Lower leg skin (tissue), 4 donors: ENCODE results near the gene FAM3D. TPM values are rescaled to one million over a fixed set of nuclear protein-coding genes. Genes with fewer than 3 reads are reported as not detected.

Experiments used
- DNase-seq, 2 donors: peaks; one replicate each; pipeline ENCODE4 v3.0.0-alpha.2; 2019; ENCODE audit warnings: low spot score in 2 of 2
- H3K4me3 ChIP-seq: fragments of 200-600 bp; sonication (generic); 2 replicates; pipeline ENCODE4 v1.5.1; 2017; ENCODE audit warnings: mild to moderate bottlenecking, low read depth; ENCODE audit not compliant: poor library complexity, severe bottlenecking
- CTCF ChIP-seq, 3 donors: fragments of 450-650 bp; IDR thresholded peaks; one replicate each; pipeline ENCODE4 v1.5.1; 2016; ENCODE audit warnings: antibody characterized with exemption in 3 of 3, mild to moderate bottlenecking in 3 of 3, moderate library complexity in 2 of 3
- POLR2A ChIP-seq, 2 donors: fragments of 450-650 bp; IDR thresholded peaks; one replicate each; pipeline ENCODE4 v1.6.1; 2016 to 2017; ENCODE audit warnings: antibody characterized with exemption in 2 of 2, mild to moderate bottlenecking in 1 of 2, moderate library complexity in 1 of 2
- WGBS, 2 donors: methylation state at CpG; one replicate each; pipeline ENCODE4 v1.1.5; 2018; 5-methylcytosine and 5-hydroxymethylcytosine counted together
- intact Hi-C: fragments of 100-400 bp; cut with DNase I; formaldehyde crosslinking; loops from one replicate; pipeline ENCODE4 v1.15.0; 2023; ENCODE audit warnings: low total_unique reads
- total RNA-seq, 4 donors: library from RNA; depleted of rRNA; stranded (reverse); fragments of >200 nt; gene quantifications; one replicate each; pipeline ENCODE4 v1.1.0, GENCODE V29; 2016

The FAM3D gene
- total RNA-seq, 4 donors from 2014 or later, result 3.7 to 3.8 (median 3.8) TPM; not detected in 1

- intact Hi-C loops, result no loop called here
- no peak for TF ChIP-seq CTCF (IDR thresholded peaks at IDR 0.05)
- no peak for TF ChIP-seq POLR2A (IDR thresholded peaks at IDR 0.05)
- 66 to 74% methylated on average over 2 of the region's 2 CpGs for WGBS, 2 donors
- DNase-seq, result peak in 1 of 2 donors; percentile 52
- H3K4me3 ChIP-seq, result no peak overlapping the region
Observed at GRCh38 chr3:58656631-58657030, 9.9 kb downstream of the FAM3D start.

GRCh38 chr3:58654466-58654865 lies 12.1 kb downstream of the FAM3D start:
- no peak overlapping the region for H3K4me3 ChIP-seq
- 83 to 89% methylated on average over 6 of the region's 6 CpGs for WGBS, 2 donors
- no peak for TF ChIP-seq POLR2A (IDR thresholded peaks at IDR 0.05)
- TF ChIP-seq CTCF (IDR thresholded peaks at IDR 0.05), result no peak
- peak in 1 of 2 donors; percentile 70 for DNase-seq
- intact Hi-C loops, result no loop called here

- WGBS, 2 donors, result 55 to 93% methylated on average over 2 of the region's 2 CpGs
- DNase-seq, result peak in 1 of 2 donors; percentile 3
- H3K4me3 ChIP-seq, result no peak overlapping the region
- TF ChIP-seq POLR2A (IDR thresholded peaks at IDR 0.05) (no peak), CTCF (IDR thresholded peaks at IDR 0.05) (no peak)
- intact Hi-C loops, result no loop called here
Observed at GRCh38 chr3:58652624-58653023, 13.9 kb downstream of the FAM3D start.

GRCh38 chr3:58651276-58651675 lies 15.3 kb downstream of the FAM3D start:
- no peak for DNase-seq
- no peak overlapping the region for H3K4me3 ChIP-seq
- TF ChIP-seq CTCF (IDR thresholded peaks at IDR 0.05), result no peak
- TF ChIP-seq POLR2A (IDR thresholded peaks at IDR 0.05), result no peak
- intact Hi-C loops, result no loop called here

GRCh38 chr3:58647381-58648141 lies 19.0 kb downstream of the FAM3D start:
- no peak overlapping the region for H3K4me3 ChIP-seq
- TF ChIP-seq CTCF (IDR thresholded peaks at IDR 0.05), result no peak
- no peak for TF ChIP-seq POLR2A (IDR thresholded peaks at IDR 0.05)
- intact Hi-C loops, result no loop called here
- no peak for DNase-seq
- WGBS, 2 donors, result 56 to 60% methylated on average over 3 of the region's 3 CpGs

DNA sequence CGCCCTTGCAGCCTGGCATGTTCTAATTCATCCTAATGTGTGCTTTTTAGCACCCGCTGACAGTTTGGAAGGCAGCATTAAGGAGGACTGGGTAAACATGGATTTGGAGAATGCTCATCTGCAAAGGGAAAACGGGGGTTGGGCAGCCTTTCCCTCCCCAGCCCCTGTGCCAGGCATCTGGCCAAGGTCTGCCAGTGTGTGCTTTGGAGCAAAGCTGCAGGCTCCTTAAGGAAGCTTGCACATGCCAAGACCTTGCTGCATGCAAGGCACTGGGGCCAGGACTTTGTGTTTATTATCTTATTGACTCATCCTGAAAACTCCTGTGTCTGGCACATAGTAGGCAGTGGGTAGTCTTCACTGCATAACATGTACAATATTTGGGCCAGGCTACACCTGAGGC lies 20.1 kb downstream of the FAM3D start:
- 40 to 62% methylated on average over 3 of the region's 3 CpGs for WGBS, 2 donors
- DNase-seq, result no peak
- H3K4me3 ChIP-seq, result no peak overlapping the region
- intact Hi-C loops, result no loop called here
- TF ChIP-seq CTCF (IDR thresholded peaks at IDR 0.05), result no peak
- TF ChIP-seq POLR2A (IDR thresholded peaks at IDR 0.05), result no peak
